Karpas-422 (cell line): ENCODE measurements around the gene TIMM44. TPM values are rescaled to one million over a fixed set of nuclear protein-coding genes. Genes with fewer than 3 reads are reported as not detected.

Experiments used
- DNase-seq: peaks from one replicate; pipeline ENCODE4 v3.0.0-alpha.2; 2015
- H2AFZ ChIP-seq: fragments of 200-600 bp; sonication (generic); 2 replicates; pipeline ENCODE4 v1.6.1; 2014; ENCODE audit warnings: antibody characterized with exemption, low read length, mixed read lengths
- H3K27ac ChIP-seq: fragments of 200-600 bp; sonication (generic); 2 replicates; pipeline ENCODE4 v1.5.1; 2014; ENCODE audit warnings: mild to moderate bottlenecking, low read length, moderate library complexity
- H3K27me3 ChIP-seq: fragments of 200-600 bp; sonication (generic); 2 replicates; pipeline ENCODE4 v1.6.1; 2014; ENCODE audit warnings: low read length, mixed read lengths
- H3K36me3 ChIP-seq: fragments of 200-600 bp; sonication (generic); 2 replicates; pipeline ENCODE4 v1.6.1; 2014; ENCODE audit warnings: low read length, mixed read lengths; ENCODE audit not compliant: insufficient read depth
- H3K4me1 ChIP-seq: fragments of 200-600 bp; sonication (generic); 2 replicates; pipeline ENCODE4 v1.6.1; 2014; ENCODE audit warnings: mild to moderate bottlenecking, low read length, mixed read lengths
- H3K4me2 ChIP-seq: fragments of 200-600 bp; sonication (generic); 2 replicates; pipeline ENCODE4 v1.6.1; 2014; ENCODE audit warnings: low read length, low read depth, mild to moderate bottlenecking; ENCODE audit not compliant: poor library complexity, severe bottlenecking
- H3K4me3 ChIP-seq: fragments of 200-600 bp; sonication (generic); 2 replicates; pipeline ENCODE4 v1.5.1; 2014; ENCODE audit warnings: mild to moderate bottlenecking, antibody characterized with exemption, low read length, mixed read lengths
- H3K79me2 ChIP-seq: fragments of 200-600 bp; sonication (generic); 2 replicates; pipeline ENCODE4 v1.6.1; 2014; ENCODE audit warnings: mild to moderate bottlenecking, low read length, mixed read lengths
- H3K9ac ChIP-seq: fragments of 200-600 bp; sonication (generic); 2 replicates; pipeline ENCODE4 v1.6.0; 2014; ENCODE audit warnings: low read length
- H3K9me2 ChIP-seq: fragments of 200-600 bp; sonication (generic), shearing (Covaris generic); replicated peaks from 2 replicates; pipeline ENCODE4 v1.6.0; 2014; ENCODE audit warnings: mild to moderate bottlenecking, low read length, moderate library complexity; ENCODE audit not compliant: insufficient read depth
- H3K9me3 ChIP-seq: fragments of 300-700, 200-600 bp; sonication (generic); 2 replicates; pipeline ENCODE4 v1.6.1; 2014; ENCODE audit warnings: low read length, mixed read lengths
- H4K20me1 ChIP-seq: fragments of 200-600 bp; sonication (generic); 2 replicates; pipeline ENCODE4 v1.6.1; 2014; ENCODE audit warnings: mild to moderate bottlenecking, antibody characterized with exemption, low read length, low read depth; ENCODE audit not compliant: insufficient read depth
- total RNA-seq: library from RNA; depleted of rRNA; stranded (reverse); fragments of >200 nt; shearing (Covaris generic); gene quantifications from 2 replicates; pipeline ENCODE4 v1.2.3, GENCODE V29; 2014; ENCODE audit warnings: low replicate concordance

TIMM44 gene
- total RNA-seq, 1 experiment from 2014 or later: 43.7 TPM

DNA sequence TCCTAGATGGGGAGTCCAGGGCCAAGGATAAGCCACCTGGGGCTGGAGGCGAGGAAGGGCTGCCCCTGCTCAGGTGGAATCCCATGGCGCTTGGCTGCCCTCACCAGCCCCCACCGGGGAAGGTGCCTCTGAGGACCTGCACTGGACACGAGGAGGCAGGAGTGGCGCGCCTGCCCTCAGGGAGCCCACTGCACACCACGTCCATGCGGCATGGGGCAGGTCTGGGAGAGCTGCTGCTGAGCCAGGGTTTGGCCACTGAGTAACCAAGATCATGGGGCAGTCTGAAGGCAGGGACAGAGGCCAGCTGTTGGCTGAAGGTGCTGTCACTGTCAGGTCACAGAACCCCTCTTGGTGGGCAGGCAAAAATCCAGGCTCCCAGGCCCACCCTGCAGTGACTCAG lies 36.1 kb upstream of the TIMM44 start:
- Histone ChIP-seq H3K4me2 (no peak overlapping the region), H3K79me2 (peaks cover 25% of the 10 kb centered on the region), H3K36me3 (peaks cover 15% of the 10 kb centered on the region), H2AFZ (no peak overlapping the region), H3K9me2 (no peaks in the 10 kb centered on the region), H3K9me3 (no peaks in the 10 kb centered on the region), H3K27me3 (no peaks in the 10 kb centered on the region), H3K4me1 (no peaks in the 10 kb centered on the region), H3K27ac (no peak overlapping the region), H4K20me1 (peaks cover 30% of the 10 kb centered on the region), H3K9ac (no peak overlapping the region), H3K4me3 (no peak overlapping the region)
- no peak for DNase-seq

DNA sequence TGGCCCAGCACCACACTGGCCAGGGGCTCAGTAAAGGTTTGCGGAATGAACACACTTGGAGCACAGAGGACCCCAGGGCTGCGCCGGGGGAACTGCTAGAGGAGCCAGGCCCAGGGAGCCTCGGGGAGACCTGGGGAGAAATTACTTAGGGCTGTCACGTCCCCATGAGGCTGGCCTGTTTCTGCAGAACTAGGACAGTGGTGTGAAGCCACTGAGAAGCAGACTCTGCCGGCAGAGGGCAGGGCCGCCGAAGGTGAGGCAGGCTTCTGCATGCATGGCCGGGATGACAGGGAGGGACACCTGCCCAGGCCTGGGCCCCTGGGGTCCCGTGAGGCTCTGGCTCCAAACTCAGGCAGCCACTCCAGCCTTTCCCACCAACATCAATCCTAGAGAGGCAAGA lies 35.5 kb upstream of the TIMM44 start:
- Histone ChIP-seq H3K9me2 (no peaks in the 10 kb centered on the region), H3K9me3 (no peaks in the 10 kb centered on the region), H3K4me1 (no peaks in the 10 kb centered on the region), H3K36me3 (peaks cover 18% of the 10 kb centered on the region), H3K4me3 (no peak overlapping the region), H3K4me2 (no peak overlapping the region), H3K27ac (no peak overlapping the region), H3K9ac (no peak overlapping the region), H4K20me1 (peaks cover 25% of the 10 kb centered on the region), H3K79me2 (peaks cover 20% of the 10 kb centered on the region), H2AFZ (no peak overlapping the region), H3K27me3 (no peaks in the 10 kb centered on the region)
- DNase-seq: no peak

DNA sequence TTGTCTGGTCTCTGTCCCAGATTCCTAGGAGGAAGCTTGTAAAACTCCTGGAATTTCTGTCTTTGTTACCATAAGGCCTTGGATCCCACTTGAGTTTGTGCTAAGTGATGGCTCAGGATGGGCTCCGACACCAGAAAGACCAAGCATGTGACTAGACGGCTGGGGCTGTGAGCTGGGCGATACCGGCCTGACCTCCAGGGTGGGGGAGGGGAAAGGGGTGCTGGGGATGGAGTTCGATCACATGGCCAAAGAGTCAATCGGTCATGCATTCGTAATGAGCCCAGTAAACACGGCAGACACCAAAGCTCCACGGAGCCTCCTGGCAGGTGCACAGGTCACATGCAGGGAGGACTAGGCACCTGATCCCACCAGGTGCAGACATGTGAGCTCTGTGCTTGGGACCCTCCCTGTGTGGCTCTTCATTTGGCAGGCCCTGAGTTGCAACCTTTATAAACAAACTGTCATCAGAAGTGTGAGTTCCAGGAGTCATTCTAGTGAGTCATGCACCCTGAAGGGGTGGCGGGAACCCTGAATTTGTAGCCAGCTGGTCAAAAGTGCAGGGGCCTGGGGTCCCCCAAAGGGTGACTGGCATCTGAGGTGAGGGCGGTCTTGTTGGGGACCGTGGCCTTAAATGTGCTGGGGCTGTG lies 34.8 kb upstream of the TIMM44 start:
- H3K9ac ChIP-seq: no peak overlapping the region
- no peaks in the 10 kb centered on the region for H3K4me1 ChIP-seq
- H3K4me3 ChIP-seq: no peak overlapping the region
- peaks cover 20% of the 10 kb centered on the region for H4K20me1 ChIP-seq
- peaks cover 17% of the 10 kb centered on the region for H3K36me3 ChIP-seq
- no peak overlapping the region for H3K4me2 ChIP-seq
- no peaks in the 10 kb centered on the region for H3K27me3 ChIP-seq
- H3K9me2 ChIP-seq: no peaks in the 10 kb centered on the region
- H3K27ac ChIP-seq: no peak overlapping the region
- H3K9me3 ChIP-seq: no peaks in the 10 kb centered on the region
- H3K79me2 ChIP-seq: peaks cover 13% of the 10 kb centered on the region
- DNase-seq: no peak
- no peak overlapping the region for H2AFZ ChIP-seq

DNA sequence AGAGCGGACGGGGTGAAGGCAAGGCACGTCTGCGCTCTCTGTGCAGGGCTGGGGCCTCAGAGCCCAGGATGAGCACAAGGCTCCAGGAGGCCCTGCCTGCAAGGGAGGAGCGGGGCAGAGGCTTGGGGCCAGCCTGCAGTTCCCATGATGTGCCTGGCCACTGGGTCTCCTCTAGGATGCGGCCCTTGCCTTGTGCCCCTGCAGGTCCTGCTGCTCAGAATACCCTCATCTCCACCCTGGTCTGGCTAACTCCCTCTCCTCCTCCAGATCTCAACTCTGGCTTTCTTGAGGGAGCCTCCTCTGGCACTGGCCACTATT lies 34.2 kb upstream of the TIMM44 start:
- Histone ChIP-seq H2AFZ (no peak overlapping the region), H3K27me3 (no peaks in the 10 kb centered on the region), H3K27ac (no peak overlapping the region), H4K20me1 (peaks cover 14% of the 10 kb centered on the region; the same call in 1 of the 2 replicates), H3K9me3 (no peaks in the 10 kb centered on the region), H3K9me2 (no peaks in the 10 kb centered on the region), H3K4me1 (no peaks in the 10 kb centered on the region), H3K79me2 (peaks cover 9% of the 10 kb centered on the region; the same call in 1 of the 2 replicates), H3K4me3 (no peak overlapping the region), H3K36me3 (peaks cover 17% of the 10 kb centered on the region), H3K9ac (no peak overlapping the region), H3K4me2 (no peak overlapping the region)
- no peak for DNase-seq

DNA sequence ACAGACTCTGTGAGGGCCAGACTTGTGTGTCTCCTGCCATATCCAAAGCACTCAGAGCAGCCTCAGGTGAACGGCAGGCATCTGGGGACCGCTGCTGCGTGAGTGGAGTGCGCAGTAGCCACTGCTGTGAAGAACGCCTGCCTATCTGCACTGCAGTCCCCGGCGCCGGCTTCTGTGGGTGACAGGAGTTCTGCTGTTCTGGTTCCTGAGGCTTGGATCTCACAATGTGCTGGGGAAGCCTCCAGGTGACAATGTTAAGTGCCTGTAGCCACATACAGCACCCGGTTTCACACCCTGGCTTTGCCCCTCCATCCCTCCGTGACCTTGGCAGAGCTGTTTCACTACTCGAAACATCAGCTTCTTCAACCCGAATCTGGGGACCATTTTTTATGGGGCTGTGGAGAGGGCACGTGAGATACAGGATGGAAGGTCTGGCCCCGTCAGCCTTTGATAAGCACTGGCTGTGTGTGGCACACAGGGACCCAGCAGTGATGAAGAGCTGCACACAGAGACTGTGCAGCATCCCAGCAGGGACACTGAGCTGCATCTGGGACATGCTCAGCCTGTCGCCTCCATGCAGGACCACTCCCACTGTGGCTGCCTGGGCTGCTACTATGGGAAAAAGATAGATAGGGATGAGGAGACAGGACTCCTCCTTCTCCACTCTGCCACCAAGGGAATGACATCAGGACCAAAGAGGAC lies 33.7 kb upstream of the TIMM44 start:
- Histone ChIP-seq H3K79me2 (peaks cover 9% of the 10 kb centered on the region; the same call in 1 of the 2 replicates), H4K20me1 (peaks cover 14% of the 10 kb centered on the region; the same call in 1 of the 2 replicates), H3K4me3 (no peak overlapping the region), H3K9me2 (no peaks in the 10 kb centered on the region), H3K9ac (no peak overlapping the region), H2AFZ (no peak overlapping the region), H3K27me3 (no peaks in the 10 kb centered on the region), H3K4me2 (no peak overlapping the region), H3K4me1 (no peaks in the 10 kb centered on the region), H3K9me3 (no peaks in the 10 kb centered on the region), H3K27ac (no peak overlapping the region), H3K36me3 (peaks cover 16% of the 10 kb centered on the region)
- DNase-seq: no peak

DNA sequence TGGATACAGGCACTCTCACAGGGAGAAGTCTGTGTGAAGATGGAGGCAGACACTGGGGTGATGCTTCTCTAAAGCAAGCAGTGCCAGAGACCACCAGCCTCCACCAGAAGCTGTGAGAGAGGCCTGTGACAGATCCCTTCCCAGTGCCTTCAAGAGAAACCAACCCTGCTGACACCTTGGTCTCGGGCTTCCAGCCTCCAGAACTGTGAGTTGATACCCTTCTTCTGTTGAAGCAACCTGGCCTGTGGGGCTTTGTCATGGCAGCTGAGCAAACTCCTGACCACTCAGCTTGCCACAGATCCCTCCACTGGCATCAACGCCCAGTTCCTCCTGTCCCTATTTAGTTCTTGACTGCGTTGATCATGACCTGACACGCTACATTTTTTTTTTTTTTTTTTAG lies 33.0 kb upstream of the TIMM44 start:
- H3K27ac ChIP-seq: no peak overlapping the region

DNA sequence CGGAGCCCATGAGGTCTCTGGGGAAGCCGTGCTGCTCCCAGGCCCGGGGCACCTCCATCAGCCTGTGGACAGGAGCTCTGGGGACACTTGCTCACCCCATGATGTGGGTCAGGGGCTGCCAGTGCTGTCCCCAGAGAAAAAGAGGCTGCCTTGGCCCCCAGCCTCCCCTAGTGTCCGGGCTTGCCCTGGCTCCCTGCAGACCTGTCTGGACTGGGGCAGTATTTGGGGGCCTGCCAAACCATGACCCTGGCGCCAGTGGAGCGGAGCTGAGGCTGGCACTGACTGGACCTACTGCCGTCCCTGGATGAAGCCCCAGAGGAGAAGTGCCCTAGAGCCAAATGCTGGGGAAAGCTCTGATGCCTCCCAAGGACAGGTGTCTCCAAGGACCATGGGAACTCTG lies 31.6 kb upstream of the TIMM44 start:
- H3K27ac ChIP-seq: no peak overlapping the region
- no peaks in the 10 kb centered on the region for H3K79me2 ChIP-seq
- H3K4me2 ChIP-seq: no peak overlapping the region
- no peaks in the 10 kb centered on the region for H3K4me1 ChIP-seq
- H3K27me3 ChIP-seq: no peaks in the 10 kb centered on the region
- DNase-seq: no peak
- H3K9me2 ChIP-seq: no peaks in the 10 kb centered on the region
- H3K36me3 ChIP-seq: peaks cover 6% of the 10 kb centered on the region
- H3K9me3 ChIP-seq: no peaks in the 10 kb centered on the region
- H3K9ac ChIP-seq: no peak overlapping the region
- H2AFZ ChIP-seq: no peak overlapping the region
- H3K4me3 ChIP-seq: no peak overlapping the region
- no peaks in the 10 kb centered on the region for H4K20me1 ChIP-seq

More for the DNA sequence above, 33.0 kb upstream of the TIMM44 start:
- H3K4me1 ChIP-seq: no peaks in the 10 kb centered on the region
- H3K27me3 ChIP-seq: no peaks in the 10 kb centered on the region
- H3K9me3 ChIP-seq: no peaks in the 10 kb centered on the region
- H3K9ac ChIP-seq: no peak overlapping the region
- 0 out of 2 replicates have a peak, but pooled peaks cover 5% of the 10 kb centered on the region for H3K79me2 ChIP-seq
- H3K9me2 ChIP-seq: no peaks in the 10 kb centered on the region
- no peak for DNase-seq
- H3K4me3 ChIP-seq: no peak overlapping the region
- H3K36me3 ChIP-seq: peaks cover 13% of the 10 kb centered on the region
- no peak overlapping the region for H2AFZ ChIP-seq
- no peak overlapping the region for H3K4me2 ChIP-seq
- H4K20me1 ChIP-seq: peaks cover 8% of the 10 kb centered on the region; the same call in 1 of the 2 replicates

DNA sequence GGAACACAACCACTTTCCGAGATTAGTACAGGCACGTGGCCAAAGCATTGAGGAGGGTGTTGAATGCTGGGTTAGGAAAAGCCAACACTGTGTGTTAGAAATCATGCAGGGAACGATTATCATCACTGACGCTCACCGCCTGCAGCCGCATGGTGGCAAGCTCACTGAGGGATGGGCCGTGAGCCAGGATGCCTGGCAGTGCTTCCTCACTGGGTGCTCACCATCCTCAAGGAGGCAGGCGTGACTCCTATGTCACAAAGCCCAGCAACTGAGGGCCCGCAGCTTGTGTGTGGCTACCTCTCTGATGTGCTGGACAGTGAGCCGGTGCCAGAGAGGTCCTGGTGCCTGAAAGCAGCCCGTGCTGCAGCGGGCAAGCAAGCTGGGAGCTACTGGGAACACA lies 30.4 kb upstream of the TIMM44 start:
- H4K20me1 ChIP-seq: no peaks in the 10 kb centered on the region
- peaks cover 6% of the 10 kb centered on the region for H3K36me3 ChIP-seq
- no peak overlapping the region for H2AFZ ChIP-seq
- no peaks in the 10 kb centered on the region for H3K79me2 ChIP-seq
- H3K9me3 ChIP-seq: no peaks in the 10 kb centered on the region
- no peaks in the 10 kb centered on the region for H3K9me2 ChIP-seq
- H3K4me2 ChIP-seq: no peak overlapping the region
- no peak overlapping the region for H3K27ac ChIP-seq
- H3K9ac ChIP-seq: no peak overlapping the region
- H3K4me3 ChIP-seq: no peak overlapping the region
- no peaks in the 10 kb centered on the region for H3K27me3 ChIP-seq
- no peaks in the 10 kb centered on the region for H3K4me1 ChIP-seq
- no peak for DNase-seq
